HG02938 (cell line): ENCODE data around the gene MYO9B.

Experiments
- ATAC-seq: cut with Tn5 transposase; IDR thresholded peaks from one replicate; pipeline ENCODE4 v1.9.1; 2021; ENCODE audit warnings: mild to moderate bottlenecking, moderate library complexity; ENCODE audit not compliant: unreplicated experiment

The MYO9B gene

GRCh38 chr19:17237747-17238706 lies 162.4 kb downstream of the MYO9B start:
- ATAC-seq = no peak

- ATAC-seq = no peak
Observed at GRCh38 chr19:17240062-17240752, 164.6 kb downstream of the MYO9B start.

GRCh38 chr19:17240826-17241399 lies 165.3 kb downstream of the MYO9B start:
- ATAC-seq = no peak

GRCh38 chr19:17242431-17243208 lies 167.0 kb downstream of the MYO9B start:
- no peak for ATAC-seq

GRCh38 chr19:17243211-17243829 lies 167.7 kb downstream of the MYO9B start:
- ATAC-seq = no peak

GRCh38 chr19:17243830-17244617 lies 168.4 kb downstream of the MYO9B start:
- no peak for ATAC-seq

GRCh38 chr19:17244618-17245534 lies 169.3 kb downstream of the MYO9B start:
- no peak for ATAC-seq

GRCh38 chr19:17245535-17245984 lies 170.0 kb downstream of the MYO9B start, which contains the start of gene NR2F6:
Gene NR2F6, minus strand, starts transcription at chr19:17245919. Its CDS starts 699 bp downstream, at chr19:17245220.
- no peak for ATAC-seq

GRCh38 chr19:17246681-17247425 lies 171.3 kb downstream of the MYO9B start:
- no peak for ATAC-seq

- ATAC-seq = no peak
Observed at GRCh38 chr19:17248011-17248776, 172.6 kb downstream of the MYO9B start.

GRCh38 chr19:17249887-17250548 lies 174.4 kb downstream of the MYO9B start:
- no peak for ATAC-seq

- ATAC-seq = no peak
Observed at GRCh38 chr19:17254636-17255035, 179.1 kb downstream of the MYO9B start.

- no peak for ATAC-seq
Observed at GRCh38 chr19:17255150-17255621, 179.6 kb downstream of the MYO9B start.

- ATAC-seq = no peak
Observed at GRCh38 chr19:17256130-17256529, 180.6 kb downstream of the MYO9B start.

- no peak for ATAC-seq
Observed at GRCh38 chr19:17259118-17259780, 183.7 kb downstream of the MYO9B start.

- ATAC-seq = no peak
Observed at GRCh38 chr19:17259934-17260333, 184.4 kb downstream of the MYO9B start.
